ENCODE results near the gene MAB21L4. TPM values are rescaled to one million over a fixed set of nuclear protein-coding genes. Genes with fewer than 3 reads are reported as not detected.

The MAB21L4 gene
- total RNA-seq, 1 experiment from 2014 or later: not detected

- RAD21 ChIA-PET (ENCODE audit: low non-redundant PET in 1 of 2, low total read pairs in 2 of 2, uncharacterized antibody in 2 of 2, unreplicated experiment in 2 of 2): no interaction called here
- Histone ChIP-seq H3K27ac (ENCODE audit: low read depth, low read length) (no peak overlapping the region), H3K4me1 (ENCODE audit: control insufficient read depth in 1 of 2, insufficient read depth in 2 of 2, low read length in 2 of 2) (no peaks in the 10 kb centered on the region), H3K9ac (ENCODE audit: low read length) (no peak overlapping the region), H3K9me2 (ENCODE audit: insufficient read depth) (no peaks in the 10 kb centered on the region), H3K27me3 (ENCODE audit: insufficient read depth, low read length) (no peaks in the 10 kb centered on the region), H3K4me2 (ENCODE audit: low read length) (no peak overlapping the region), H4K20me1 (ENCODE audit: insufficient read depth) (no peaks in the 10 kb centered on the region), H2AFZ (ENCODE audit: low read depth, low read length, poor library complexity, severe bottlenecking) (no peak overlapping the region), H3K9me3 (ENCODE audit: control insufficient read depth in 1 of 2, insufficient read depth in 1 of 2, low read depth in 1 of 2, low read length in 2 of 2) (no peaks in the 10 kb centered on the region), H3K79me2 (ENCODE audit: insufficient read depth, low read length) (no peaks in the 10 kb centered on the region), H3K4me3 (replicated peaks in 1 of 2; ENCODE audit: low read depth in 1 of 2, low read length in 2 of 2) (no peak overlapping the region), H3K36me3 (ENCODE audit: control insufficient read depth in 1 of 2, insufficient read depth in 2 of 2, low read length in 2 of 2) (no peaks in the 10 kb centered on the region)
- CTCF ChIA-PET: no interaction called here
- ATAC-seq: no peak
- intact Hi-C loops (cut with micrococcal nuclease): no loop called here
- no TSS peak for BruUV-seq (replicated peaks)
- TF ChIP-seq ZBTB33 (IDR thresholded peaks at IDR 0.05; ENCODE audit: extremely low read depth, insufficient replicate concordance, low read length) (no peak), ELF1 (IDR thresholded peaks at IDR 0.05; ENCODE audit: borderline replicate concordance, low read depth) (no peak), SP1 (IDR thresholded peaks at IDR 0.05; ENCODE audit: low read depth) (no peak), ZFX (IDR thresholded peaks at IDR 0.05) (no peak), ZNF274 (IDR thresholded peaks at IDR 0.05; ENCODE audit: low read depth, low read length) (no peak), RAD21 (IDR thresholded peaks at IDR 0.05; ENCODE audit: low read depth) (no peak), EZH2phosphoT487 (IDR thresholded peaks at IDR 0.05; ENCODE audit: borderline replicate concordance) (no peak), FOSL1 (IDR thresholded peaks at IDR 0.05; ENCODE audit: low read depth) (no peak), MAX (IDR thresholded peaks at IDR 0.05) (no peak), POLR2A (IDR thresholded peaks at IDR 0.05; ENCODE audit: borderline replicate concordance, extremely low read depth, insufficient read depth, insufficient read length) (no peak), TCF7L2 (IDR thresholded peaks at IDR 0.05; ENCODE audit: borderline replicate concordance, extremely low read depth, insufficient read depth, insufficient read length) (no peak), EZH2 (IDR thresholded peaks at IDR 0.05) (no peak), SRF (IDR thresholded peaks at IDR 0.05; ENCODE audit: low read depth) (no peak), JUND (IDR thresholded peaks at IDR 0.05) (no peak), CBX3 (IDR thresholded peaks at IDR 0.05; ENCODE audit: low read depth) (no peak), EGR1 (IDR thresholded peaks at IDR 0.05; ENCODE audit: low read depth) (no peak), YY1 (IDR thresholded peaks at IDR 0.05; ENCODE audit: extremely low read depth, insufficient replicate concordance, low read depth, low read length) (no peak), CTCF (IDR thresholded peaks at IDR 0.05 in 2 of 3, conservative IDR thresholded peaks at IDR 0.05 in 1 of 3; ENCODE audit: borderline replicate concordance in 1 of 3, insufficient read depth in 1 of 3, low read depth in 2 of 3, low read length in 2 of 3) (no peak)
- no peak for DNase-seq (ENCODE audit: low read depth, low spot score)
- POLR2A ChIA-PET: no interaction called here
Observed at GRCh38 chr2:240872317-240873097, 23.4 kb downstream of the MAB21L4 start.
